NCI-H2107 (cell line): Measurements from ENCODE around the gene VTI1B.
"Not testable (repeated sequence)": the region's sequence is repeated elsewhere in the genome, so short reads cannot be mapped to it uniquely, and the experiment has no call there.

Source experiments
- DNase-seq: peaks from one replicate; lab custom pipeline; 2025; lab: John Stamatoyannopoulos, UW

Gene VTI1B

DNA sequence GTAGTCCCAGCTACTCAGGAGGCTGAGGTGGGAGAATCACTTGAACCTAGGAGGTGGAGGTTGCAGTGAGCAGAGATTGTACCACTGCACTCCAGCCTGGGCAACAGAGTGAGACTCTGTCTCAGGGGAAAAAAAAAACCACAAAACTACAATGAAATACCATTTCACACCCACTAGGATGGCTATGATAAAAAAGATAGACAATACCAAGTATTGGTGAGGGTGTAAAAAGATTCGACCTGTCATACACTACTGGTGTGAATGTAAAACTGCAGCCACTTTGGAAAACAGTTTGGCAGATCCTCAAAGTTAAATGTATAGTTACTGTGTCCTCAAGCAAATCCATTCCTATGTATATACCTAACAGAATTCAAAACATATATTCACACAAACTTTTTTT, 48.3 kb downstream of the VTI1B start:
- DNase-seq, result not testable (repeated sequence)

- peak; percentile 84 for DNase-seq
These were observed 51.3 kb downstream of the VTI1B start for GRCh38 chr14:67623114-67623513.

GRCh38 chr14:67622675-67623074, 51.8 kb downstream of the VTI1B start:
- DNase-seq, result peak; percentile 67

DNA sequence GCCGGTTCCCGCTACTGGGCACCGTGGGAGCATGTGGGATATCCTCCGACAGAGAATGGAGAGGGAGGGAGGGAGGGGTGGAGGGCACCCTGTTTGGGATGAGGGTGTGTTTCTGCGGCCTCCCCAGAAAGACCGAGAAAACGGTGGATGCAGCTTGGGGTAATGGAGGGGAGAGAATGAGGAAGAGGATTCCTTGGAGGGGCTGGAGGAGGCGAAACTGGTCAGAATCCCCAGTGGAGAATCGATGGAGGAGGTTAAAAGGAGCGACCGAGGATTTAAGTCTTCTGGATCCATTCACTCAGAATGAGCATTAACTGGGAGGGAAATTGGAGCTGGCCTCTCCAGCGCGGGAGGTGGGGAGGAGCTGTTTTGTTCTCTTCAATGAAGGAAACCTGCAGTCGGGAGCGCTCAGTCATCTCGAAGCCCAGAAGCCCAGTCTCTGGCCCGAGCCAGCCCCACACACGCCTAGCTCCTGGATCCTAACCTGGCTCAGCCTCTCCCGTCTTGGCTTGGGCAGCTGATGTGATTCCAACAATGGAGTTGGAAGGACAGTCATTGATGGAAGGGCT, 54.1 kb downstream of the VTI1B start:
- DNase-seq, result peak; percentile 80

- DNase-seq, result peak; percentile 99
These were observed 54.8 kb downstream of the VTI1B start, which contains the start of gene ARG2 for GRCh38 chr14:67619446-67620216. Gene ARG2, plus strand, starts transcription at chr14:67619920. Its CDS starts 58 bp downstream, at chr14:67619978.

GRCh38 chr14:67618617-67619063, 55.8 kb downstream of the VTI1B start:
- peak; percentile 56 for DNase-seq

- DNase-seq, result no peak
These were observed 63.9 kb downstream of the VTI1B start for GRCh38 chr14:67610491-67610890.

DNA sequence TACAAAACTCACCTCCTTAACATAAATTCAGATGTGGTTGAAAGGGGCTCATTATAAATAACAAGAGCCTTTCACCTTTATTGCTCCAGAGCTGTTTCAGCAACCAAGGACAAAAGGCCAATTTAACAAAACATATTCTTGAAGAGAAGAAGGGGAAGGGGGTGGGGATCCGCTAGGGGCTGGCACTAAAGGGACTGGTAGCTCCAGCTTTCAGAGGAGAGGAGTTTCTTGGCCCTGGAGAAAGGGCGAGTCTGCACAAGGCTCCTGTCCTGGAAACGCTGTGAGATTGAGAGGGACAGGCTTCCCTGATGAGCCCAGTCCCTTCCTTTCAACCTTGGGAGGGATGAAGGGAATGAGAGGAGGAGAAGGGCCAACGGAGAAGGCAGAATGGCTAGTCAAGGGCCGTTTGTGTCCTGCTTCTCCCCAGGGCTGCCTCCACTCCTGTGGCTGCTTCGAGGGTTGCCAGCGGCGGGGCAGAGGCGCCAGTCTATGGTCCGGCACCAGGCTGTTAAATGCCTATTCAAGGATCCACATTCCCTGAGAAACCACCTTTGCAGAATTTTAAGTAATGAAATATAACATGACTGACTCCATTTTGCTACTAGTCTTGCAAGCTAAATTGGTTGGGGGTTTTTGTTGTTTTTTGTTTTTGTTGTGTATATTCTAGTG, 64.7 kb downstream of the VTI1B start:
- DNase-seq, result no peak

- DNase-seq, result no peak
These were observed 66.8 kb downstream of the VTI1B start for GRCh38 chr14:67607646-67608045.

DNA sequence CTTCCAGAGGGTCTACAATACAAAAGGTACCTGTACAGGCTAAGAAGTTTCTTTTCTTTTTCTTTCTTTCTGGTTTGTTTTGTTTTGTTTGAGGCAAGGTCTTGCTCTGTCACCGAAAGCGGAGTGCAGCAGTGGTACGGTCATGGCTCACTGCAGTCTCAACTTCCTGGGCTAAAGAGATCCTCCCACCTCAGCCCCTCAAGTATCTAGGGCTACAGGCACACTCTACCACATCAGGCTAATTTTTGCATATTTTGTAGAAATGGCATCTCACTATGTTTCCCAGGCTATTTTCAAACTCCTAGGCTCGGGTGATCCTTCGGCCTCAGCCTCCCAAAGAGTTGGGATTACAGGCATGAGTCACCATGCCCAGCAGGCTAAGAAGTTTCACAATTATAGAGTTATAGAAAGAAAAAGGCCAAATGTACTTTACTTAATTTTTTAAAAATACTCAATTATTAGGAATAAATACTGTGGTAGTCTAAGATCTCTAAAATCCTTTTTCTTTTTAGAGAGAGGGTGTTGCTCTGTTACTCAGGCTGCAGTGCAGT, 71.4 kb downstream of the VTI1B start:
- no peak for DNase-seq

DNA sequence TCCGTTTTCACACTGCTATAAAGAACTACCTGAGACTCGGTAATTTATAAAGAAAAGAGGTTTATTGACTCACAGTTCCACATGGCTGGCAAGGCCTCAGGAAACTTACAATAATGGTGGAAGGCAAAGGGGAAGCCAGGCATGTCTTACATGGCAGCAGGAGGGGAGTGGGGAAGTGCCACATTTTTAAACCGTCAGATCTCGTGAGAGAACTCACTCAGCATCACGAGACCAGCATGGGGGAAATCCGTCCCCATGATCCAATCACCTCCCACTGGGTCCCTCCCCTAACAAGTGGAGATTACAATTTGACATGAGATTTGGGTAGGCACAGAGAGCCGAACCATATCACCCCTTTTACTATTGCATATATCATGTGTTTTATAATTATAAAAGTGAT, 72.4 kb downstream of the VTI1B start:
- DNase-seq, result no peak

- DNase-seq, result not testable (repeated sequence)
These were observed 73.9 kb downstream of the VTI1B start for GRCh38 chr14:67600562-67600974.

DNA sequence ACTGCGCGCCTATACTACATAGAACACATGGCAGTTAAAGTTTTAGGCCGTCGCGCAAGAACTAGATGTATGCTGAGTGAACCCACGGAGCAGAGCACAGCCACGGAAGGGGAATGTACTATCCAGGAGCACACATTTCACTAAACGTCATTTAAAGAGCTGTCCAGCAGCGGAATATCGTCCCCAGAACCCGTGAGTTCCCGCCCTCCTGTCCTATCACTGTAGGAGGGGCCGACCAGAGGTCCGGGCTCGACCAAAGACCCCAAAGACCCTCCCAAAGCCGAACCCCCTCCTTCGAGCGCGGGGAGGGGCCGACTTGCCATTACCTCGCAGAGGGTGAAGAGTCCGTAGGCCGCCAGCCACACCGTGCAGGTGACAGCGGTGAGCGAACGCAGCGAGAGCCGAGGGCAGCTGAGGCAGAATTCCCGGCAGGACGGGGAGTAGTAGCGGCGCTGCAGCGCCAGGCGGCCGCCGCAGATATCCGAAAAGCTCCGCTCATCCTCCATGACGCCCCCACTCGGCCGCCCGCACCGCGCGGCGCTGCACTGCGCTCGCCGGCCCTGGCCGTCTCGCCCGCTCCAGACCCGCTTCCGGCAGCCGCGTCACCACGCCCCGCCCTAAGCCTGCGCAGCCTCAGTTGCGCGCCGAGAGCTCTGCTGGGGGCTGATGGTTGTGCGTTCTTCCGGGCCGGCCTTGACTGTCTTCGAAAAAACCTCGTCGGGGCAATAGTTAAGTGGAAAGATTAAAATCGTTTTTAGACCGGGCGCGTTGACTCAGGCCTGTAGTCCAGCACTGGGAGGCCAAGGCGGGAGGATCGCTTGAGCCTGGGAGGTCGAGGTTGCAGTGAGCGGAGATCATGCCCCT, 74.5 kb downstream of the VTI1B start, which contains the start of gene PIGH:
Gene PIGH, minus strand, starts transcription at position 571 of the 864 bp plus-strand sequence. Its CDS starts 65 bp downstream, at position 506.
- peak; percentile 92 for DNase-seq
